Keratinocyte (primary cell): Measurements from ENCODE around the gene CAMSAP3.

ENCODE experiments used
- EZH2 ChIP-seq: IDR thresholded peaks from one replicate; pipeline ENCODE4 v1.6.1; 2012; ENCODE audit warnings: inconsistent platforms, mild to moderate bottlenecking, low read length, moderate library complexity
- TF ChIP-seq, protein P1 (sequence below), 3 experiments: IDR thresholded peaks in 1 of 3; conservative IDR thresholded peaks in 1 of 3; optimal IDR thresholded peaks in 1 of 3; 2 replicates in 2 of 3; 3 replicates in 1 of 3; pipeline versions ENCODE3 to v1.5.1; 2011; ENCODE audit warnings: low read length in 3 of 3, mild to moderate bottlenecking in 3 of 3, moderate library complexity in 2 of 3, control low read depth in 1 of 3, inconsistent platforms in 1 of 3; ENCODE audit not compliant: insufficient read depth in 2 of 3; ENCODE audit errors: extremely low read depth in 1 of 3

DNA sequence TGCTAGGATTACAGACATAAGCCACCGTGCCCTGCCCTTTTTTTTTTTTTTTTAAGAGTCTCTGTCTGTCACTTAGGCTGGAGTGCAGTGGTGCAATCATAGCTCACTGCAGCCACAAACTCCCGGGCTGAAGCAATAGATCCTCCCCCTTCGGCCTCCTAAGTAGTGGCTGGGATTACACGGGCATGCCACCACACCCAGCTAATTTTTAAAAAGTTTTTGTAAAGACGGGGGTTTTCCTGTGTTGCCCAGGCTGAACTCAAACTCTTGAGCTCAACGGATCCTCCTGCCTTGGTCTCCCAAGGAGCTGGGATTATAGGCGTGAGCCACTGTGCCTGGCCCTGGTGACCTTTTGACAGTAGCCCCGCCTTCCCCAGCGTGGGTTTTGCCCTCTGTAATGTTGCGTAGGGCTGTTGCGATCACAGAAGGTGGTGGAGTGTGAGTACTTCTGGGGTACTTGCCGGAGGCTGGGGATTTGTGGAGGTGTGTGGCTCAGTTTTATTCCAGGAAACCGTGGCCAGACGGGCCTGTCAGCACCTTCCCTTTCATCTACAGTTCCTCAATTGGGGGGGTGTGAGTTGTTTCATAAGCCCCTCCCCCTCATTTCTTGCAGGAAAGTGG, 61.6 kb downstream of the CAMSAP3 start:
- TF ChIP-seq, protein P1, sequence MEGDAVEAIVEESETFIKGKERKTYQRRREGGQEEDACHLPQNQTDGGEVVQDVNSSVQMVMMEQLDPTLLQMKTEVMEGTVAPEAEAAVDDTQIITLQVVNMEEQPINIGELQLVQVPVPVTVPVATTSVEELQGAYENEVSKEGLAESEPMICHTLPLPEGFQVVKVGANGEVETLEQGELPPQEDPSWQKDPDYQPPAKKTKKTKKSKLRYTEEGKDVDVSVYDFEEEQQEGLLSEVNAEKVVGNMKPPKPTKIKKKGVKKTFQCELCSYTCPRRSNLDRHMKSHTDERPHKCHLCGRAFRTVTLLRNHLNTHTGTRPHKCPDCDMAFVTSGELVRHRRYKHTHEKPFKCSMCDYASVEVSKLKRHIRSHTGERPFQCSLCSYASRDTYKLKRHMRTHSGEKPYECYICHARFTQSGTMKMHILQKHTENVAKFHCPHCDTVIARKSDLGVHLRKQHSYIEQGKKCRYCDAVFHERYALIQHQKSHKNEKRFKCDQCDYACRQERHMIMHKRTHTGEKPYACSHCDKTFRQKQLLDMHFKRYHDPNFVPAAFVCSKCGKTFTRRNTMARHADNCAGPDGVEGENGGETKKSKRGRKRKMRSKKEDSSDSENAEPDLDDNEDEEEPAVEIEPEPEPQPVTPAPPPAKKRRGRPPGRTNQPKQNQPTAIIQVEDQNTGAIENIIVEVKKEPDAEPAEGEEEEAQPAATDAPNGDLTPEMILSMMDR (optimal IDR thresholded peaks at IDR 0.05 in 1 of 3, IDR thresholded peaks at IDR 0.05 in 1 of 3, conservative IDR thresholded peaks at IDR 0.05 in 1 of 3; ENCODE audit: extremely low read depth in 1 of 3, insufficient read depth in 2 of 3, low read length in 3 of 3), result no peak
- TF ChIP-seq EZH2, result no peak
